ENCODE data around the gene KRT40.

DNA sequence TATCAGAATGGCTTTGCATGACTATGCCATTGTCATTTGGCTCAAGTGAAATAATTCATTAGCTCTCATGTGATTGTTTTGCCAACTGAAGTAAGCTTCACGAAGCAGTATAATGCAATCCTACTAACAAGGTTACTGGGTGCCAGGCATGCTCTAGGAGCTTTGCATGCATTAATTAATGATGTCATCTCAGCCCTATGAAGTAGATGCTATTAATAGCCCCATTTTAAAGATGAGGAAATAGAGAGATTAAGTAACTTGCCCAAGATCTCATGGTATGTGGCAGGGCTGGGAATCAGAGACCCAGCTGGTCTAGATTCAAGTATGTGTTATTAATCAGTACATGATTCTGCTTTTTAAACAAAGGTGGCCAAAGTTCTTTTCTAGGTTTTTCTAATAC, 31.5 kb downstream of the KRT40 start:
- TF ChIP-seq, protein P1, sequence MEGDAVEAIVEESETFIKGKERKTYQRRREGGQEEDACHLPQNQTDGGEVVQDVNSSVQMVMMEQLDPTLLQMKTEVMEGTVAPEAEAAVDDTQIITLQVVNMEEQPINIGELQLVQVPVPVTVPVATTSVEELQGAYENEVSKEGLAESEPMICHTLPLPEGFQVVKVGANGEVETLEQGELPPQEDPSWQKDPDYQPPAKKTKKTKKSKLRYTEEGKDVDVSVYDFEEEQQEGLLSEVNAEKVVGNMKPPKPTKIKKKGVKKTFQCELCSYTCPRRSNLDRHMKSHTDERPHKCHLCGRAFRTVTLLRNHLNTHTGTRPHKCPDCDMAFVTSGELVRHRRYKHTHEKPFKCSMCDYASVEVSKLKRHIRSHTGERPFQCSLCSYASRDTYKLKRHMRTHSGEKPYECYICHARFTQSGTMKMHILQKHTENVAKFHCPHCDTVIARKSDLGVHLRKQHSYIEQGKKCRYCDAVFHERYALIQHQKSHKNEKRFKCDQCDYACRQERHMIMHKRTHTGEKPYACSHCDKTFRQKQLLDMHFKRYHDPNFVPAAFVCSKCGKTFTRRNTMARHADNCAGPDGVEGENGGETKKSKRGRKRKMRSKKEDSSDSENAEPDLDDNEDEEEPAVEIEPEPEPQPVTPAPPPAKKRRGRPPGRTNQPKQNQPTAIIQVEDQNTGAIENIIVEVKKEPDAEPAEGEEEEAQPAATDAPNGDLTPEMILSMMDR (IDR thresholded peaks at IDR 0.05), result no peak
- no peak for TF ChIP-seq POLR2A (IDR thresholded peaks at IDR 0.05)

Measured in adrenal gland (tissue), 5 donors.